H1 (cell line): ENCODE measurements around the gene ODC1. TPM values are rescaled to one million over a fixed set of nuclear protein-coding genes. Genes with fewer than 3 reads are reported as not detected.

Source experiments
- CTCF ChIA-PET: fragments of 300-600 bp; sonication (Branson Sonifier 250); formaldehyde crosslinking; loops from one replicate; lab custom pipeline; 2021; ENCODE audit not compliant: partially characterized antibody; lab: Charles Lee
- POLR2A ChIA-PET: fragments of 300-600 bp; sonication (Branson Sonifier 250); formaldehyde crosslinking; loops from one replicate; lab custom pipeline; 2021; ENCODE audit warnings: inconsistent platforms; ENCODE audit not compliant: partially characterized antibody; lab: Charles Lee
- DNase-seq, 2 experiments: peaks; one replicate each; pipeline versions ENCODE4 v3.0.0 to v3.0.0-alpha.2; 2010 to 2022; ENCODE audit warnings: low spot score in 2 of 2, low read depth in 1 of 2, mixed read lengths in 1 of 2
- FAIRE-seq: peaks from 2 replicates; lab custom pipeline; 2011; peaks lifted over from hg19 to GRCh38; lab: Jason Lieb, UNC
- H2AFZ ChIP-seq: 2 replicates; pipeline ENCODE4 v1.8.1; 2012; ENCODE audit warnings: low read length, inconsistent platforms
- H2AK5ac ChIP-seq: 2 replicates; pipeline ENCODE4 v1.6.1; 2013; ENCODE audit warnings: low read depth, low read length
- H2BK120ac ChIP-seq: replicated peaks from 2 replicates; pipeline ENCODE3; 2013; ENCODE audit warnings: low read depth, low read length, inconsistent platforms
- H2BK12ac ChIP-seq: 2 replicates; pipeline ENCODE4 v1.6.1; 2013; ENCODE audit warnings: low read depth, low read length
- H2BK15ac ChIP-seq: 2 replicates; pipeline ENCODE4 v1.6.1; 2013; ENCODE audit warnings: low read length
- H2BK20ac ChIP-seq: 2 replicates; pipeline ENCODE4 v1.6.1; 2013; ENCODE audit warnings: low read length
- H2BK5ac ChIP-seq: 2 replicates; pipeline ENCODE4 v1.6.1; 2013; ENCODE audit warnings: low read depth, low read length
- H3K14ac ChIP-seq: 2 replicates; pipeline ENCODE4 v1.6.1; 2013; ENCODE audit warnings: inconsistent platforms; ENCODE audit not compliant: insufficient read length
- H3K18ac ChIP-seq: 2 replicates; pipeline ENCODE4 v1.6.1; 2013; ENCODE audit warnings: low read length; ENCODE audit errors: extremely low read depth
- H3K23ac ChIP-seq: 2 replicates; pipeline ENCODE4 v1.6.1; 2013; ENCODE audit warnings: inconsistent platforms; ENCODE audit not compliant: insufficient read length
- H3K23me2 ChIP-seq: 2 replicates; pipeline ENCODE4 v1.6.1; 2013; ENCODE audit warnings: low read depth, low read length
- H3K27ac ChIP-seq: 2 replicates; pipeline ENCODE4 v1.6.1; 2011; ENCODE audit warnings: low read depth, low read length, inconsistent platforms
- H3K27me3 ChIP-seq, 4 experiments: replicated peaks in 1 of 4; 1 replicate in 1 of 4; 2 replicates in 3 of 4; pipeline versions ENCODE4 v1.6.1 to v1.8.1; 2011 to 2013; ENCODE audit warnings: low read length in 3 of 4, mild to moderate bottlenecking in 3 of 4, inconsistent platforms in 2 of 4, mixed read lengths in 2 of 4, moderate library complexity in 1 of 4; ENCODE audit not compliant: control insufficient read depth in 3 of 4, insufficient read depth in 3 of 4; ENCODE audit errors: extremely low read depth in 1 of 4
- H3K36me3 ChIP-seq, 4 experiments: 2 replicates each; pipeline versions ENCODE4 v1.6.1 to v1.8.1; 2011 to 2013; ENCODE audit warnings: mild to moderate bottlenecking in 4 of 4, low read length in 3 of 4, moderate library complexity in 2 of 4, control low read depth in 1 of 4, inconsistent platforms in 1 of 4; ENCODE audit not compliant: insufficient read depth in 4 of 4, control insufficient read depth in 2 of 4
- H3K4ac ChIP-seq: replicated peaks from 2 replicates; pipeline ENCODE3; 2013; ENCODE audit warnings: low read length, low read depth, mixed read lengths, inconsistent platforms; ENCODE audit not compliant: insufficient read length
- H3K4me1 ChIP-seq, 4 experiments: replicated peaks in 1 of 4; 1 replicate in 1 of 4; 2 replicates in 3 of 4; pipeline versions ENCODE4 v1.6.1 to v1.8.1; 2011 to 2013; ENCODE audit warnings: low read length in 3 of 4, inconsistent platforms in 2 of 4, mixed read lengths in 1 of 4; ENCODE audit not compliant: insufficient read depth in 4 of 4, control insufficient read depth in 3 of 4
- H3K4me2 ChIP-seq, 2 experiments: 2 replicates each; pipeline versions ENCODE4 v1.6.1 to v1.8.1; 2011 to 2013; ENCODE audit warnings: low read depth in 2 of 2, low read length in 2 of 2, control low read depth in 1 of 2, inconsistent platforms in 1 of 2, mild to moderate bottlenecking in 1 of 2; ENCODE audit not compliant: insufficient read depth in 1 of 2
- H3K4me3 ChIP-seq, 4 experiments: fragments of 200-600, 300-600 bp in 1 of 4; sonication (generic), shearing (Covaris generic), sonication (Bioruptor Twin) in 1 of 4; 2 replicates each; pipeline versions ENCODE4 v1.5.1 to v1.8.1; 2011 to 2016; ENCODE audit warnings: low read length in 4 of 4, low read depth in 3 of 4, control low read depth in 2 of 4, inconsistent platforms in 2 of 4, mild to moderate bottlenecking in 2 of 4, mixed read lengths in 1 of 4, moderate library complexity in 1 of 4; ENCODE audit not compliant: insufficient read depth in 2 of 4; ENCODE audit errors: extremely low read depth in 1 of 4
- H3K56ac ChIP-seq: replicated peaks from 2 replicates; pipeline ENCODE3; 2013; ENCODE audit warnings: low read depth, mild to moderate bottlenecking, mixed read lengths, low read length, inconsistent platforms; ENCODE audit not compliant: insufficient read length
- H3K79me1 ChIP-seq: 2 replicates; pipeline ENCODE4 v1.6.1; 2013; ENCODE audit warnings: low read depth, low read length, control low read depth
- H3K79me2 ChIP-seq, 2 experiments: 2 replicates each; pipeline versions ENCODE4 v1.6.1 to v1.8.1; 2012 to 2013; ENCODE audit warnings: low read length in 2 of 2, mild to moderate bottlenecking in 2 of 2, inconsistent platforms in 1 of 2; ENCODE audit not compliant: insufficient read depth in 2 of 2, control insufficient read depth in 1 of 2
- H3K9ac ChIP-seq, 4 experiments: replicated peaks in 1 of 4; 1 replicate in 1 of 4; 2 replicates in 3 of 4; pipeline versions ENCODE4 v1.6.1 to v1.8.1; 2011 to 2013; ENCODE audit warnings: low read depth in 3 of 4, low read length in 3 of 4, control low read depth in 2 of 4, mild to moderate bottlenecking in 2 of 4, moderate library complexity in 2 of 4, inconsistent platforms in 1 of 4; ENCODE audit errors: extremely low read depth in 1 of 4
- H3K9me3 ChIP-seq, 2 experiments: 2 replicates each; pipeline versions ENCODE4 v1.6.1 to v1.8.1; 2012 to 2013; ENCODE audit warnings: mild to moderate bottlenecking in 2 of 2, moderate library complexity in 2 of 2, control low read depth in 1 of 2, inconsistent platforms in 1 of 2, low read depth in 1 of 2, low read length in 1 of 2, mixed read lengths in 1 of 2; ENCODE audit not compliant: insufficient read depth in 2 of 2
- H4K20me1 ChIP-seq, 2 experiments: replicated peaks in 1 of 2; 2 replicates each; pipeline versions ENCODE3 to v1.8.1; 2011 to 2013; ENCODE audit warnings: inconsistent platforms in 2 of 2, low read length in 2 of 2, mild to moderate bottlenecking in 1 of 2; ENCODE audit not compliant: insufficient read depth in 2 of 2, control insufficient read depth in 1 of 2
- H4K5ac ChIP-seq: 2 replicates; pipeline ENCODE4 v1.6.1; 2013; ENCODE audit warnings: low read length, low read depth, mixed read lengths, inconsistent platforms; ENCODE audit not compliant: insufficient read length
- H4K8ac ChIP-seq: 2 replicates; pipeline ENCODE4 v1.8.0; 2013; ENCODE audit warnings: mild to moderate bottlenecking, moderate library complexity, low read length, inconsistent platforms; ENCODE audit not compliant: insufficient read depth; ENCODE audit errors: extremely low read depth
- H4K91ac ChIP-seq: replicated peaks from 2 replicates; pipeline ENCODE3; 2013; ENCODE audit warnings: low read length, mixed read lengths, inconsistent platforms; ENCODE audit not compliant: insufficient read length
- ATF2 ChIP-seq: IDR thresholded peaks from 2 replicates; pipeline ENCODE4 v1.6.1; 2012; ENCODE audit warnings: low read length, inconsistent platforms
- CEBPB ChIP-seq: IDR thresholded peaks from 2 replicates; pipeline ENCODE4 v1.6.1; 2012; ENCODE audit warnings: low read depth, low read length
- EP300 ChIP-seq, 2 experiments: IDR thresholded peaks; 1 replicate in 1 of 2; 2 replicates in 1 of 2; pipeline ENCODE4 v1.6.1; 2011 to 2012; ENCODE audit warnings: low read depth in 2 of 2, low read length in 2 of 2, mild to moderate bottlenecking in 2 of 2, borderline replicate concordance in 1 of 2, inconsistent platforms in 1 of 2, moderate library complexity in 1 of 2
- EZH2 ChIP-seq: fragments of 200-600 bp; sonication (generic); IDR thresholded peaks from 2 replicates; pipeline ENCODE4 v1.7.1; 2012; ENCODE audit warnings: low read depth, mild to moderate bottlenecking, moderate library complexity, low read length, inconsistent platforms; ENCODE audit not compliant: severe bottlenecking
- PHF8 ChIP-seq: fragments of 200-600 bp; sonication (generic); conservative IDR thresholded peaks from 2 replicates; pipeline ENCODE4 v1.7.1; 2012; ENCODE audit warnings: low read depth, mild to moderate bottlenecking, inconsistent platforms, low read length, moderate library complexity
- TAF7 ChIP-seq: optimal IDR thresholded peaks from 2 replicates; pipeline ENCODE3; 2011; ENCODE audit warnings: low read depth, mild to moderate bottlenecking, inconsistent platforms, low read length, moderate library complexity, borderline replicate concordance
- TCF12 ChIP-seq: IDR thresholded peaks from 2 replicates; pipeline ENCODE4 v1.6.1; 2011; ENCODE audit warnings: low read depth, mild to moderate bottlenecking, low read length
- YY1 ChIP-seq: IDR thresholded peaks from 2 replicates; pipeline ENCODE4 v1.6.1; 2011; ENCODE audit warnings: low read depth, mild to moderate bottlenecking, low read length
- ZNF274 ChIP-seq: IDR thresholded peaks from 2 replicates; pipeline ENCODE4 v1.7.0; 2012; ENCODE audit warnings: low read length, borderline replicate concordance; ENCODE audit errors: extremely low read depth
- WGBS, 2 experiments: shearing (Covaris generic) in 1 of 2; methylation state at CpG; one replicate each; pipeline versions ENCODE4 v1.1.6 to v1.1.7; 2013 to 2015; ENCODE audit warnings: low lambda C conversion rate in 2 of 2, mixed read lengths in 2 of 2, inconsistent platforms in 1 of 2, low coverage in 1 of 2, missing lambda C conversion rate in 1 of 2; ENCODE audit not compliant: insufficient replicate concordance in 2 of 2, insufficient coverage in 1 of 2, insufficient read length in 1 of 2; ENCODE audit errors: extremely low coverage in 1 of 2, missing lambda C conversion rate in 1 of 2; 5-methylcytosine and 5-hydroxymethylcytosine counted together
- polyA plus RNA-seq, 7 experiments: library from polyadenylated mRNA; depleted of rRNA in 3 of 7; stranded (reverse) in 5 of 7; unstranded in 2 of 7; fragments of >200 nt in 5 of 7; fragments of 200-250 nt in 2 of 7; gene quantifications; 1 replicate in 5 of 7; 2 replicates in 1 of 7; 4 replicates in 1 of 7; pipeline versions ENCODE4 v1.2.1 to v1.2.3, GENCODE V29; 2011 to 2013; ENCODE audit warnings: missing spikeins in 2 of 7, mixed read lengths in 2 of 7
- total RNA-seq: library from RNA; stranded (reverse); fragmentation: NEBNext Ultra II Directional; extraction: Animal tissue kit (Norgen Biotek cat#: 25700); gene quantifications from 2 replicates; pipeline ENCODE4 v1.2.1, GENCODE V29; 2021
- TF ChIP-seq, protein P1 (sequence below): IDR thresholded peaks from 2 replicates; pipeline ENCODE4 v1.6.1; 2011; ENCODE audit warnings: low read depth, mild to moderate bottlenecking, low read length; ENCODE audit not compliant: insufficient read depth

ODC1 gene
- total and polyA plus RNA-seq, 2 of the 8 experiments (the other 6 are each of a cell fraction or from before 2014, with no cell fraction given): 57.2 to 76.7 TPM

GRCh38 chr2:10422732-10423399, 25.3 kb downstream of the ODC1 start:
- H3K4me2 ChIP-seq: no peak overlapping the region
- 86% methylated on average over 20 of the region's 24 CpGs; no CpG with 5 or more reads in 1 of the 2 experiments for WGBS, 2 experiments
- H4K5ac ChIP-seq: no peak overlapping the region
- H3K56ac ChIP-seq: no peak overlapping the region
- no peaks in the 10 kb centered on the region for H3K79me2 ChIP-seq
- H2BK5ac ChIP-seq: no peak overlapping the region
- no peak overlapping the region for H2BK12ac ChIP-seq
- no peaks in the 10 kb centered on the region for H3K79me1 ChIP-seq
- no peak overlapping the region for H3K27ac ChIP-seq
- no peak overlapping the region for H3K4me3 ChIP-seq
- H4K20me1 ChIP-seq: peaks cover 0 to 2% of the 10 kb centered on the region in 2 experiments
- DNase-seq (no peak), FAIRE-seq (no peak)
- ChIA-PET CTCF (interaction anchor here (0.6 to 2.2 kb wide), 4 partner anchors 10 to 26 kb away, joined by 3 to 13 read pairs (median 6); no protein-coding TSS in a partner anchor), POLR2A (interaction anchor here (0.6 to 0.7 kb wide), 2 partner anchors 11 to 208 kb away, joined by 3 to 4 read pairs; no protein-coding TSS in a partner anchor)
- no peak overlapping the region for H3K23ac ChIP-seq
- no peak overlapping the region for H2AK5ac ChIP-seq
- H4K91ac ChIP-seq: no peak overlapping the region
- no peak overlapping the region for H4K8ac ChIP-seq
- no peak overlapping the region for H2BK15ac ChIP-seq
- no peaks in the 10 kb centered on the region for H3K23me2 ChIP-seq
- H3K9me3 ChIP-seq: no peaks in the 10 kb centered on the region
- H3K27me3 ChIP-seq: no peaks in the 10 kb centered on the region
- H3K9ac ChIP-seq: no peak overlapping the region
- no peak overlapping the region for H2AFZ ChIP-seq
- no peak overlapping the region for H2BK20ac ChIP-seq
- H3K36me3 ChIP-seq: no peaks in the 10 kb centered on the region
- H3K14ac ChIP-seq: no peak overlapping the region
- H3K4me1 ChIP-seq: no peaks in the 10 kb centered on the region
- no peak overlapping the region for H3K4ac ChIP-seq
- no peak overlapping the region for H3K18ac ChIP-seq
- H2BK120ac ChIP-seq: no peak overlapping the region
- no peak for TF ChIP-seq PHF8
- TF ChIP-seq YY1: no peak
- no peak for TF ChIP-seq TCF12
- TF ChIP-seq, protein P1, sequence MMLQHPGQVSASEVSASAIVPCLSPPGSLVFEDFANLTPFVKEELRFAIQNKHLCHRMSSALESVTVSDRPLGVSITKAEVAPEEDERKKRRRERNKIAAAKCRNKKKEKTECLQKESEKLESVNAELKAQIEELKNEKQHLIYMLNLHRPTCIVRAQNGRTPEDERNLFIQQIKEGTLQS: no peak
- TF ChIP-seq EZH2: no peak
- no peak for TF ChIP-seq CEBPB
- no peak for TF ChIP-seq ZNF274
- TF ChIP-seq EP300 (IDR thresholded peaks at IDR 0.05; ENCODE audit: borderline replicate concordance in 1 of 2, low read depth in 2 of 2, low read length in 2 of 2): no peak
- TF ChIP-seq ATF2: no peak
- TF ChIP-seq TAF7: no peak
